SJSA1 (cell line): ENCODE data around the gene ITGB7. TPM values are rescaled to one million over a fixed set of nuclear protein-coding genes. Genes with fewer than 3 reads are reported as not detected.
"Not testable (repeated sequence)": the region's sequence is repeated elsewhere in the genome, so short reads cannot be mapped to it uniquely, and the experiment has no call there.

Source experiments
- DNase-seq, 2 experiments: peaks; one replicate each; pipeline ENCODE4 v3.0.0-alpha.2; 2015 to 2020; ENCODE audit warnings: low spot score in 2 of 2, low read depth in 1 of 2
- H3K27ac ChIP-seq: fragments of 250-450 bp; sonication (Bioruptor Pico); 2 replicates; pipeline ENCODE4 v1.5.1; 2020; ENCODE audit warnings: mild to moderate bottlenecking, moderate library complexity
- H3K27me3 ChIP-seq: fragments of 250-450 bp; sonication (Bioruptor Pico); replicated peaks from 2 replicates; pipeline ENCODE4 v1.5.1; 2020; ENCODE audit warnings: mild to moderate bottlenecking, moderate library complexity
- H3K36me3 ChIP-seq: fragments of 250-450 bp; sonication (Bioruptor Pico); 2 replicates; pipeline ENCODE4 v1.5.1; 2020; ENCODE audit warnings: mild to moderate bottlenecking
- H3K4me1 ChIP-seq: fragments of 250-450 bp; sonication (Bioruptor Pico); replicated peaks from 2 replicates; pipeline ENCODE4 v1.6.1; 2021; ENCODE audit warnings: mild to moderate bottlenecking
- H3K4me3 ChIP-seq: fragments of 250-450 bp; sonication (Bioruptor Pico); 2 replicates; pipeline ENCODE4 v1.5.1; 2020; ENCODE audit warnings: mild to moderate bottlenecking
- H3K9me3 ChIP-seq: fragments of 250-450 bp; sonication (Bioruptor Pico); replicated peaks from 2 replicates; pipeline ENCODE4 v1.5.1; 2020; ENCODE audit warnings: mild to moderate bottlenecking
- total RNA-seq: library from RNA; depleted of rRNA; stranded (reverse); fragments of >200 nt; shearing (Covaris generic); gene quantifications from 2 replicates; pipeline ENCODE4 v1.2.3, GENCODE V29; 2014

Gene ITGB7
- total RNA-seq, 1 experiment from 2014 or later = 0.45 TPM

DNA sequence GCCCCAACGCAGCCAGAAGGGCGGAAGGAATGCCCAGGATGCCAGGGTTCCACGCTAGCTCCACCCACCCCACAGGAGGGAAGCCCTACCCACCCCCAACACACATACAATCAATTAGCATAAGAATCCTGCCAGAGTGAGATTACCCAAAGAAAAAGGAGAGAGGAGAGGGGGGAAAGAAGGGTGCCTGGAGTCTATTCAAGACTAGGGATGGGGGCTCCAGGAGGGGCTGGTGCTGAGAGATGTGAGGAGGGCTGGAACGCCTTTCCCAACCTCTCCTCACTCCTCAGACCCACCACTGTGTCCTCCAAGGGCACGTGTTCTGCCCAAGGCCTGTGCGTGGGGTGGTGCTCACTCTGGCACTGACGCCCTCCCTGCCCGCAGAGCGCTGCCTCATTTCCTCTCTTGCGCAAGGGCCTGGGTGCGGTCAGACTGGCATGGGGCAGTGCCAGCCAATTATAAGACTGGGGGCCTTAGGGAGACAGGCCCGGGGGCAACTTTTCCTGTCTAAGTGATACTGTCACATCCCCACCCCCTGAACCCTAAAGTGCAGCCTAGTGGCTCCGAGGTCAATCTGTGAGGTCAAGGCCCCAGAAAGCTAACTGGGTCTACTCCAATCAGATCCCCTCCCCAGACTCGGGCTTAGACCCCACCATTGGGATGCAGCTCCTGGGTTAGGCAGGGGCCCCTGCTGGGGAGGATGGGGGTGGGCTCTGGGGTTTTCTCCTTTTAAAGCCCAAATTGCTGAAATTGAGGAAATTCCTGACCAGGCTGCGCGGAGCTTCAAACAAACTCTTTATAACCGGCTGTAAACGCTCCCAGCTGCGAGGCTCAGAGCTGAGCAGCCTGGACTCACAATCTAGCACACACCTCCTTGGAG, 10.2 kb upstream of the ITGB7 start:
- no peak for DNase-seq
- H3K36me3 ChIP-seq = peaks cover 22% of the 10 kb centered on the region
- H3K4me3 ChIP-seq = no peak overlapping the region
- H3K4me1 ChIP-seq = peaks cover 30% of the 10 kb centered on the region
- H3K9me3 ChIP-seq = no peaks in the 10 kb centered on the region
- no peak overlapping the region for H3K27ac ChIP-seq
- H3K27me3 ChIP-seq = no peaks in the 10 kb centered on the region

DNA sequence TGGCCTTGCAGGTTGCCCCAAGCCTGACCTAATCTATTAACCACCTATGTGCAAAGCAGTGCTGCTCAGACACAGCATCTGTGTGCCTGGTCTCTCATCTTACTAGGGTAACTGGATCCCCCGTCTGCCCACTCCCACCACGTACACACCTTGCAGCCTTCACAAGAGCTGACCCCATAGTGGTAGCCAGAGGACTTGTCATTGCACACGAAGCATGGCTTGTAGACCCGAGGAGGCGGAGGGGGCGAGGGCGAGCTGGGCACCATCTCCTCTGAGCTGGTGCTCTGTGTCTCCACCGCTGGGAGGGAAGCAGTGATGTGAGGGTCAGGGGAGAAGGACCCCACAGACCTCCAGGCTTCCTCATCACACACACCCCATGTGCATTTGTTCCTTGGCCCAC, 8.4 kb upstream of the ITGB7 start:
- H3K4me3 ChIP-seq = no peak overlapping the region
- H3K27me3 ChIP-seq = no peaks in the 10 kb centered on the region
- DNase-seq = no peak
- H3K36me3 ChIP-seq = peaks cover 34% of the 10 kb centered on the region
- peaks cover 17% of the 10 kb centered on the region for H3K4me1 ChIP-seq
- H3K9me3 ChIP-seq = no peaks in the 10 kb centered on the region
- no peak overlapping the region for H3K27ac ChIP-seq

DNA sequence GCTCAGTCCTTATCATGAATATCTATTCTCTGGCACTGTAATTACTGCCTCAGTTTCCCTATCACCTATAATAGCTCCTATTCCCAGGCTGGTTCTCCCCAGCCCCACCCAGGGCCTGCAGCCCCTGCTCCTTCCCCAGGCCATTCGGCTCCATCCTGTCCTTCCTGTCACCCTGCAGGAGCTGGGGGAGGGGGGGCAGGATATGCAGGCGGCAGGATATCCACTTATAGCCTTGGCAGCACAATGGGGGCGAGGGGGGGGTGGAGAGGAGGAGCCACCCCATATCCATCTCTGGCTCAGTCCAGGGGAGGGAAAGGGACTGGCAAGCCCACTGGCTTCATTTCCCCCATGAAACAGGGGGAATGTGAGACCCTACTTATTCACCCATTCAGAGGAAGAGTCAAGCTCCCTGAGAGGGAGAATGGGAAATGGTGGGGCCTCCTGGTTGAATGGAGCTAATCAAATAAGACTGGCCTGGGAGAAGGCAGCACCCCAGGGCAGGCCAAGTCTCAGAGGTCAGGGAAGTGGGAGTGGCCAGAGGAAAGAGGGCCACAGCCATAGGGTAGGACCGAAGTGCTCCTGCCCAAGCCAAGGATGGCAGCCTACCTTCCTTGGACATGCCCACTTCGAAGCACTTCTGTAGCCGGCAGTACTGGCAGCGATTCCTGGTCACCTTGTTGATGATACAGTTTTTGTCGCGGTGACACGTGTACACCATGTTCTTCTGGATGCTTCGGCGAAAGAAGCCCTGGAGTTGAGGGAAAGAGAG, 7.8 kb upstream of the ITGB7 start:
- no peaks in the 10 kb centered on the region for H3K27me3 ChIP-seq
- no peak overlapping the region for H3K27ac ChIP-seq
- no peak for DNase-seq
- H3K36me3 ChIP-seq = peaks cover 34% of the 10 kb centered on the region
- peaks cover 15% of the 10 kb centered on the region for H3K4me1 ChIP-seq
- no peaks in the 10 kb centered on the region for H3K9me3 ChIP-seq
- H3K4me3 ChIP-seq = no peak overlapping the region

DNA sequence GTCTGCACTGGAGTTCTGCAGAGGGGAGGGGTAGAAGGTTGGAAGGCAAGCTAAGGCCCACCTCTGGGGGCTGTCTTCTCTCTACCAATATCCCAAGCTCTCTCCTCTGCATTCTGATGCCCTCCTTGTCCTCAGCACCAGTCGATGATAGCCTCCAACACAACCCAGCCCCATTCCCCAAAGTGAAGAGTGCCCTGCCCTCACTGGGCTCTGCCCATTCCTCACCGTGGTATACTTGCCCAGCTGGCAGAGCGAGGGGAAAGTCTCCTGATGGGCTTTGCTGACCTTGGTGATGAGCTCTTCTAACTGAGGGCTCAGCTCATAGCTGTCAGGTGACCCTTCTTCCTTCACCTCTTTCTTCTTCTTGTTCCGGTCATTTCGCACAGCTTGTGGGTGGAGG, 7.2 kb upstream of the ITGB7 start:
- peaks cover 34% of the 10 kb centered on the region for H3K36me3 ChIP-seq

DNA sequence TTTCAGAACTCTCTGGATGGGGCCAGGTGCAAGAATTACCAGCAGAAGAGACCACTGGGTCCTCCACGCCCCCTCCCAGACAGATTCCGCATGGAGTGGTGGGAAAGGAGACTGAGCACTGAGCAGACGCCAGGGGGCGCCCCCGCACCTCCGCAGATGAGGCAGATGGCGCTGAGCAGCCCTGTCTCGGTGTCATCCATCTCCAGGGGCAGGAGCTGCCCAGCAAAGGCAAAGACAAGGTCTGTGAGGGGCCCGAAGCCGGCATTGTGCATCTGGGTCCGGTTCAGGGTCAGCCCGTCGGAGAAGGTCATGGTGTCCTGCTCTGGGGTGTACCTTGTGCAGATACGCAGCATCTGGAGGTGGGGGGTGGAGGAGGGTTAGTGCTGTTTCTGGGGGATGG, 6.3 kb upstream of the ITGB7 start:
- H3K27ac ChIP-seq = no peak overlapping the region
- H3K36me3 ChIP-seq = peaks cover 34% of the 10 kb centered on the region
- H3K27me3 ChIP-seq = no peaks in the 10 kb centered on the region
- H3K9me3 ChIP-seq = no peaks in the 10 kb centered on the region
- peaks cover 5% of the 10 kb centered on the region; the same call in 1 of the 2 replicates for H3K4me1 ChIP-seq
- DNase-seq = peak; percentile 68 to 84
- no peak overlapping the region for H3K4me3 ChIP-seq

More for the DNA sequence above, 7.2 kb upstream of the ITGB7 start:
- no peaks in the 10 kb centered on the region for H3K9me3 ChIP-seq
- no peak for DNase-seq
- peaks cover 9% of the 10 kb centered on the region for H3K4me1 ChIP-seq
- H3K27ac ChIP-seq = no peak overlapping the region
- no peaks in the 10 kb centered on the region for H3K27me3 ChIP-seq
- no peak overlapping the region for H3K4me3 ChIP-seq

DNA sequence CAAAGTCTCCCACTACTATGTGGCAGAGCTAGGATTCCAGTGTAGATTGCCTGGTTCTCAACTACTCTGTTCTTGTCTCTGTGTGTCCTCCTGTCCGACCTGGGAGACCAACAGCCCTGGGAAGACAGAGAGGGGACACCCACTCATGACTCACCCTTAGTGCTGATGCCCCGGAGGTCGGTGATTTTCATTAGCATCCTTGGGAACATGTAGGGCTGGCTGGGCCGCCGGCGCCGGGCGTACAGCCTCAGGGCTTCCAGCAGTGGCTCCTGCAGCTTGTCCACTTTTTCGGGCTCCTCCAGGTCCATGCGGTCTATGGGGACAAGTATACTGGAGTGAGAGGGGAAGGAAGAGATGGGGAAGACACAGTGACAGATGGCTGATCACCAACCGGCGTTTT, 5.9 kb upstream of the ITGB7 start:
- Histone ChIP-seq H3K4me1 (peaks cover 5% of the 10 kb centered on the region; the same call in 1 of the 2 replicates), H3K27ac (no peak overlapping the region), H3K27me3 (no peaks in the 10 kb centered on the region), H3K9me3 (no peaks in the 10 kb centered on the region), H3K36me3 (peaks cover 34% of the 10 kb centered on the region), H3K4me3 (no peak overlapping the region)
- no peak for DNase-seq

DNA sequence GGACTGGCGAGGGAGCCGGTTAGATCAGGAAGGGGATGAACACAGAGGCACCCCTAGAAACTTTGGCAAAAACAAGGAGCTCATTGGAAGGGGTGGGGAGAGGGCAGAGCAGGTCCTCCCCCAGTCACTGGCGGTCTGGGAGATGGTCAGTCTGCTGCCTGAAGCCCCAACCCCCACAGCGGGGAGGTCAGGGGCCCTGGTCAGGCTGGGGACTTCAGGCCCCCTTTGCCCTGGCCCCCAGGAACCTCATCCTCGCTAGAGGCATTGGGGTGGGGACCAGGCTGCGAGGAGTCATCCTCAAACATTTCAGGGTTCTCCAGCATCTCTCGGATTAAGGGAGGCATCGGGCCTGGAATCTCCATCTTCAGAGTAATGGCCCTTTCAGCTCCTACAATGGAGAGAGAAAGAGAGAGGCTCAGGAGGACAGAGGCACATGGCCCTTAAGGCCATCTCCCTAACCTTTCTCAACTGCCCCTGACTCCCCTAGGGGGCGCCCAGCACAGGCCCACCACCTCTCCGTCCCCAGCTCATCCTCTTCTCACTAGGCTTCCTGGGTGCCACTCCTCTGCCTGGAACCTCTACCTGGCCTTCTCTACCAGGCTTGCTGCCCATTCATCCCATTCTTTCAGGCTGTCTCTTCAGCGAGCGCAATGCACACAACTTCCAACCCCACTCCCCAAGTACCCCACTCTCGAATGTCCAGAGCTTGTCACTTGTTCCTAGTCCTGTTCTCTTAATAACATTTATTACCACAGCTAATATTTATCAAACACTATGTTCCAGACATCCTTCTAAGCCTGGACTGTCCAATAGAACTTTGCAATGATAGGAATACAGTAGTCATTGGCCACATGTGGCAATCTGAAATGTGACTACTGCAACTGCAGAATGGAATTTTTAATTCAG, 4.7 kb upstream of the ITGB7 start:
- H3K27me3 ChIP-seq = no peaks in the 10 kb centered on the region
- no peak overlapping the region for H3K27ac ChIP-seq
- H3K4me1 ChIP-seq = peaks cover 5% of the 10 kb centered on the region; the same call in 1 of the 2 replicates
- no peak for DNase-seq
- H3K4me3 ChIP-seq = no peak overlapping the region
- H3K9me3 ChIP-seq = no peaks in the 10 kb centered on the region
- peaks cover 34% of the 10 kb centered on the region for H3K36me3 ChIP-seq

DNA sequence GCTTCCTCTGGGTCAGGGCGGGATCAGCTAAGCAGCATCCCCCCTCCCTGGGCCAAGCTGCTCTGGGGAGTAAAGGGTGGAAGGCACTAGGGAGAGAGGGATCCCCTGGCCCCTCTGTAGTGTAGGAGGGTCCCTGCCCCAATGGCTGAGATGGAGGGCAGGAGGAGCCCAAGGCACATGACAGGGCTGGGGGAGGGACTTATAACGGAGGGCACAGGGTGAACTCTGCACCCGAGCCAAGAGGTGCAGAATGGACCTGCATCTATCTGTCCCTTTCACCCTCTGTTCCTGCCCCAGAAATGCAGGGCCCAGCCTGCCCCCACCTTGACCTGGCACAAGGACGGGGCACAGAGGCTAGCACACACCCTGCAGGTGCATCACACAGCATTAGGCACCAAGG, 3.8 kb upstream of the ITGB7 start:
- H3K4me3 ChIP-seq = no peak overlapping the region
- no peak for DNase-seq
- peaks cover 34% of the 10 kb centered on the region for H3K36me3 ChIP-seq
- H3K9me3 ChIP-seq = no peaks in the 10 kb centered on the region
- no peak overlapping the region for H3K27ac ChIP-seq
- no peaks in the 10 kb centered on the region for H3K27me3 ChIP-seq
- H3K4me1 ChIP-seq = peaks cover 9% of the 10 kb centered on the region

DNA sequence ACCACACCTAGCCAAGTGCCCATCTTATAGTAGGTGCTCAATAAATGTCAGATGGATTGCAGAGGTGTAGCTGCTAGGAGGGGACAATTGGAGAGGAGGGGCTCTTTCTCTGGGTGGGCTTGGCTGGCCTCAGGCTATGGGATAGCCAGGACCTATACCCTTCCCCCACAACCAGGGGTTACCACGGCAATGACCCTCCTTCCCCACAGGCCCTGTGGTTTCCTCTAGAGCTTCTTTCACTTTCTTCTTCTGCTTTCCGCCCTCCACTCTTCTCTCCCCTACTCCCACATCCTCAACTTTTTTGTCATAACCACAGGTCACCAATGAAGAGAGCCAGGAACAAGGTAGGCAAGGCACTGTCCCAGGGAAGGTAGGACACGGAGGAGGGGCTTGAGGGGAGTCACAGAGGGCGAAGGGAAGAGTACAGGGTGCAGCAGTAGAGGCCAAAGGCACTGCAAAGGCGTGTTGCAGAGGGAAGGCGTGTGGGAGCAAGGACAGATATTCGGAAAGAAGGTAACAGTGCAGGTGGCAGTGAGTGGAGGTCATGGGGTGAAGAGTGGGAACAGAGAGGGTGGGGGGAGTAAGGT, 1.9 kb upstream of the ITGB7 start:
- H3K9me3 ChIP-seq = no peaks in the 10 kb centered on the region
- DNase-seq = no peak
- H3K27ac ChIP-seq = no peak overlapping the region
- no peak overlapping the region for H3K4me3 ChIP-seq
- H3K4me1 ChIP-seq = peaks cover 13% of the 10 kb centered on the region
- H3K27me3 ChIP-seq = no peaks in the 10 kb centered on the region
- peaks cover 28% of the 10 kb centered on the region for H3K36me3 ChIP-seq

DNA sequence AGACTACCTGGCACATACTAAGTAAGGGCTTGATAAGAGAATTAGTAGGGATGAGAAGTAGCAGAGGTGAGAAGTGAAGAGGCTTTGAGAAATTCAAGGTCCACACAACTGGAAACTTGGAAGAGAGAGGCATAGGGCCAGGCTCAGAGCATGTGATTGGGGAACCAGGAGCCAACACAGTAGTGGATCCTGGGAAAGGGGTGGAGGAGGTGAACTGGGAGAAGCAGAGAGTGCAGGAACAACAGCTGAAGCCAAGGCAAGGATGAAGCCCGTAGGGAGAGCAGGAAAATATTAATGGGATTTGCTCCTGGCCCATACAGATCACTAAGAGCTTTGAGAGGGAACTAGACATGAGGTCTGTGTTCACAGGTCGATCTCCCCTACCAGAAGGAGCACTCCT, 1.4 kb upstream of the ITGB7 start:
- Histone ChIP-seq H3K36me3 (peaks cover 23% of the 10 kb centered on the region), H3K27me3 (no peaks in the 10 kb centered on the region)
- no peak for DNase-seq

DNA sequence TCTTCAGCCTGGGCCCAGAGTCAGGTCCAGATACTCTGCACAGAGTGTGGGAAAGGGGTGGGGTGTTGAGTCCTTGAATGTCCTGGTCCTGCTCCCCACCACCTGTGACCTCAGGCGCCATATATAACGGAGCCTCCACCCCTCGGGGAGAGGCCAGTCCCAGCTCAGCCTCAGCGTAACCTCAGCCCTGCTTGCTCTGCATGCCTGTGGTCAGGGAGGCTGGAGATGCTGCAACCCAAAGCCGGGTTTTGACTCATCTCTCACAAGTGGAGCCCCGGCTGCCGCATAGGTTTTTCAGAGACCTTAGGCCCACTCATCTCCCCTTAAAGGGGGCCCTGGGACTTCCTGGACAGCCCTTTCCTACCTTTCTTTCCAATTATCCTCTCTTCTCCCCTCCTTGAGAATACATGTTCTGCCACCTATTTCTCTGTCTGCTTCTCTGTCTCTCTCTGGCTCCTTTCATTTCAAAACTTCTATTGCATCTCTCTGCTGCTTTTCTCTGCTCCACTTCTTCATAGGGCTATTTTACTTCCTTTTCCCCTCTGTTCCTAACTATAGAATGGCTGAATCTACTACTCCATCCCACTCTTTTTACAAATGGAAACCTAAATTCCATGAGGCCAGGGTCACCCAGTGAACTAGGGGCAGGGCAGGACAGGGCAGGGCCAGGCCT, 1.2 kb downstream of the ITGB7 start:
- peak; percentile 39 to 77 for DNase-seq
- H3K4me3 ChIP-seq = no peak overlapping the region

More for the DNA sequence above, 1.4 kb upstream of the ITGB7 start:
- Histone ChIP-seq H3K9me3 (no peaks in the 10 kb centered on the region), H3K4me1 (peaks cover 12% of the 10 kb centered on the region), H3K27ac (no peak overlapping the region), H3K4me3 (no peak overlapping the region)

DNA sequence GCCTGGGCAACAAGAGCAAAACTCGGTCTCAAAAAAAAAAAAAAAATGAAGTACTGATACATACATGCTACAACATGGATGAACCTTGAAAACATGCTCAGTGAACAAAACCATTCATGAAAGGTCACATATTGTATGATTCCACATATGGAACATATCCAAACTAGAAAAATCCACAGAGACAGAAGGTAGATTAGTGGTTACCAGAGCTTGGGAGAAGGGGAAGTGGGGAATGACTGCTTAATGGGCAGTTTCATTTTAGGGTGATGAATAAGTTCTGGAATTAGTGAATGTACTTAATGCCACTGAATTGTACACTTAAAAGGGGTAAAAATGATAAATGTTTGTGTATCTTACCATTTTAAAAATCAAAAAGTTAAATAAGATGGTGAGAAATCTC, 2.7 kb downstream of the ITGB7 start:
- Histone ChIP-seq H3K9me3 (no peaks in the 10 kb centered on the region), H3K4me1 (peaks cover 7% of the 10 kb centered on the region), H3K27me3 (no peaks in the 10 kb centered on the region), H3K4me3 (no peak overlapping the region), H3K36me3 (no peaks in the 10 kb centered on the region), H3K27ac (no peak overlapping the region)
- DNase-seq = no peak

More for the DNA sequence above, 1.2 kb downstream of the ITGB7 start:
- Histone ChIP-seq H3K27me3 (no peaks in the 10 kb centered on the region), H3K36me3 (peaks cover 1% of the 10 kb centered on the region; the same call in 1 of the 2 replicates), H3K4me1 (peaks cover 7% of the 10 kb centered on the region), H3K27ac (no peak overlapping the region), H3K9me3 (no peaks in the 10 kb centered on the region)

DNA sequence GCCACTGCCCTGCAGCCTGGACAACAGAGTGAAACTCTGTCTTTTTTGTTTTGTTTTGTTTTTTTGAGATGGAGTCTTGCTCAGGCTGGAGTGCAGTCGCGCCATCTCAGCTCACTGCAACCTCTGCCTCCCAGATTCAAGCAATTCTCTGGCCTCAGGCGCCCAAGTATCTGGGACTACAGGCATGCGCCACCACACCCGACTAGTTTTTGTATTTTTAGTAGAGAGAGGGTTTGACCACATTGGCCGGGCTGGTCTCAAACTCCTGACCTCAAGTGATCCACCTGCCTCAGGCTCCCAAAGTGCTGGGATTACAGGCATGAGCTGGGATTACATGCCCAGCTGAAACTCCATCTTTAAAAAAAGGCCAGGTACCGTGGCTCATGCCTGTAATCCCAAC, 4.7 kb downstream of the ITGB7 start:
- not testable (repeated sequence) for H3K9me3 ChIP-seq, H3K4me1 ChIP-seq, H3K36me3 ChIP-seq, H3K27ac ChIP-seq, H3K4me3 ChIP-seq, DNase-seq, H3K27me3 ChIP-seq
